Stimulated activated CD8-positive, alpha-beta memory T cell treated with anti-CD3 and anti-CD28 coated beads, Interleukin-15, amount 100 ng/mL, for 1 hour (primary cell): ENCODE measurements around the gene RNF166.
"Not testable (repeated sequence)": the region's sequence is repeated elsewhere in the genome, so short reads cannot be mapped to it uniquely, and the experiment has no call there.

Source experiments
- DNase-seq: peaks from one replicate; pipeline ENCODE4 v3.0.0-alpha.2; 2020; ENCODE audit warnings: low read depth

The RNF166 gene

GRCh38 chr16:88673716-88674379 is 32.4 kb downstream of the RNF166 start:
- DNase-seq, result no peak

- no peak for DNase-seq
These were observed 33.4 kb downstream of the RNF166 start for GRCh38 chr16:88672776-88673175.

GRCh38 chr16:88671806-88672205 is 34.4 kb downstream of the RNF166 start:
- DNase-seq, result no peak

GRCh38 chr16:88669980-88670379 is 36.2 kb downstream of the RNF166 start:
- DNase-seq, result no peak

- DNase-seq, result not testable (repeated sequence)
These were observed 36.7 kb downstream of the RNF166 start for GRCh38 chr16:88669493-88669892.

GRCh38 chr16:88667461-88667860 is 38.7 kb downstream of the RNF166 start:
- no peak for DNase-seq

GRCh38 chr16:88665570-88665969 is 40.6 kb downstream of the RNF166 start:
- DNase-seq, result no peak

- no peak for DNase-seq
These were observed 41.1 kb downstream of the RNF166 start for GRCh38 chr16:88665148-88665547.

GRCh38 chr16:88662843-88663606 is 43.2 kb downstream of the RNF166 start, which contains the start of gene MVD:
TSS of gene MVD (minus strand) at chr16:88663091. CDS start at chr16:88663080, 11 bp downstream.
- peak; percentile 89 for DNase-seq

GRCh38 chr16:88662222-88662842 is 43.9 kb downstream of the RNF166 start:
- no peak for DNase-seq

- DNase-seq, result no peak
These were observed 44.7 kb downstream of the RNF166 start for GRCh38 chr16:88661468-88661867.

- no peak for DNase-seq
These were observed 47.0 kb downstream of the RNF166 start for GRCh38 chr16:88659160-88659559.

GRCh38 chr16:88658714-88659113 is 47.5 kb downstream of the RNF166 start:
- DNase-seq, result no peak

- no peak for DNase-seq
These were observed 48.8 kb downstream of the RNF166 start for GRCh38 chr16:88657371-88657770.

- no peak for DNase-seq
These were observed 49.8 kb downstream of the RNF166 start for GRCh38 chr16:88656291-88656980.

- no peak for DNase-seq
These were observed 50.4 kb downstream of the RNF166 start for GRCh38 chr16:88655733-88656281.

GRCh38 chr16:88655053-88655732 is 51.0 kb downstream of the RNF166 start:
- no peak for DNase-seq

- no peak for DNase-seq
These were observed 51.7 kb downstream of the RNF166 start for GRCh38 chr16:88654363-88655052.

- DNase-seq, result no peak
These were observed 52.4 kb downstream of the RNF166 start for GRCh38 chr16:88653596-88654362.

- no peak for DNase-seq
These were observed 53.1 kb downstream of the RNF166 start for GRCh38 chr16:88653101-88653500.
